AG09319 (cell line): ENCODE results near the gene HTT.

ENCODE experiments used
- DNase-seq: peaks from one replicate; pipeline ENCODE4 v3.0.0-alpha.2; 2010; ENCODE audit warnings: low read depth; ENCODE audit errors: extremely low read depth
- CTCF ChIP-seq: IDR thresholded peaks from 2 replicates; pipeline ENCODE4 v1.5.1; 2011; ENCODE audit warnings: low read depth, mild to moderate bottlenecking, inconsistent platforms, low read length, moderate library complexity

HTT gene

GRCh38 chr4:3287271-3287971 is 212.9 kb downstream of the HTT start:
- no peak for TF ChIP-seq CTCF
- no peak for DNase-seq

- no peak for TF ChIP-seq CTCF
These were observed 213.6 kb downstream of the HTT start for GRCh38 chr4:3287972-3288570.

GRCh38 chr4:3288571-3289094 is 214.2 kb downstream of the HTT start:
- DNase-seq: no peak
- no peak for TF ChIP-seq CTCF

More at GRCh38 chr4:3287972-3288570, 213.6 kb downstream of the HTT start:
- no peak for DNase-seq

GRCh38 chr4:3290476-3290875 is 216.0 kb downstream of the HTT start:
- no peak for TF ChIP-seq CTCF
- DNase-seq: no peak

GRCh38 chr4:3290889-3291321 is 216.4 kb downstream of the HTT start:
- no peak for DNase-seq
- no peak for TF ChIP-seq CTCF

- no peak for DNase-seq
- TF ChIP-seq CTCF: no peak
These were observed 217.0 kb downstream of the HTT start for GRCh38 chr4:3291411-3291968.

GRCh38 chr4:3291969-3292570 is 217.6 kb downstream of the HTT start:
- TF ChIP-seq CTCF: no peak

More at GRCh38 chr4:3291969-3292570, 217.6 kb downstream of the HTT start:
- no peak for DNase-seq
